ENCODE measurements around the gene ARNT2.

ARNT2 gene

DNA sequence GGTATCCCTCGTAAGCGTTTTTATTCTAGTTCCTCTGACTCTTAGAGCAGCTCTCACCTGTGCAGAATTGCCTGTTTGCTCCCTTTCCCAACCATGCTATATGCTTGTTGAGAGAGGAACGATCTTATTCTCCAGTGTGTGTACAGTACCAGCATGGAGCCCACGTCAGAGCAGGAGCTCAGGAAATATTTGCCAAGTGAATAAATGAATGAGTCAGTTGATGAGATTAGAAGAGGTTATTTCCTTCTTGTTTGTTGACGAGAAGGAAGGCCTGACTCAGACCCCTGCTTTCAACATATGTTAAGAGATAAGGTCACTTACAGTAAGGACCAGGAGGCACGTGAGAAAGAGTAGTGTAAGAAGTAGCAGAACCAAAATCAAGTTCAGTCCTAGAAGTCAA, 184.6 kb downstream of the ARNT2 start:
- TF ChIP-seq, protein P1, sequence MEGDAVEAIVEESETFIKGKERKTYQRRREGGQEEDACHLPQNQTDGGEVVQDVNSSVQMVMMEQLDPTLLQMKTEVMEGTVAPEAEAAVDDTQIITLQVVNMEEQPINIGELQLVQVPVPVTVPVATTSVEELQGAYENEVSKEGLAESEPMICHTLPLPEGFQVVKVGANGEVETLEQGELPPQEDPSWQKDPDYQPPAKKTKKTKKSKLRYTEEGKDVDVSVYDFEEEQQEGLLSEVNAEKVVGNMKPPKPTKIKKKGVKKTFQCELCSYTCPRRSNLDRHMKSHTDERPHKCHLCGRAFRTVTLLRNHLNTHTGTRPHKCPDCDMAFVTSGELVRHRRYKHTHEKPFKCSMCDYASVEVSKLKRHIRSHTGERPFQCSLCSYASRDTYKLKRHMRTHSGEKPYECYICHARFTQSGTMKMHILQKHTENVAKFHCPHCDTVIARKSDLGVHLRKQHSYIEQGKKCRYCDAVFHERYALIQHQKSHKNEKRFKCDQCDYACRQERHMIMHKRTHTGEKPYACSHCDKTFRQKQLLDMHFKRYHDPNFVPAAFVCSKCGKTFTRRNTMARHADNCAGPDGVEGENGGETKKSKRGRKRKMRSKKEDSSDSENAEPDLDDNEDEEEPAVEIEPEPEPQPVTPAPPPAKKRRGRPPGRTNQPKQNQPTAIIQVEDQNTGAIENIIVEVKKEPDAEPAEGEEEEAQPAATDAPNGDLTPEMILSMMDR (IDR thresholded peaks at IDR 0.05; ENCODE audit: low read depth, low read length), result no peak
- DNase-seq, result no peak
- Histone ChIP-seq H3K27me3 (no peaks in the 10 kb centered on the region), H3K9me3 (no peaks in the 10 kb centered on the region), H3K4me3 (ENCODE audit: low read depth, low read length) (no peak overlapping the region), H3K36me3 (no peaks in the 10 kb centered on the region), H3K4me1 (no peaks in the 10 kb centered on the region)

DNA sequence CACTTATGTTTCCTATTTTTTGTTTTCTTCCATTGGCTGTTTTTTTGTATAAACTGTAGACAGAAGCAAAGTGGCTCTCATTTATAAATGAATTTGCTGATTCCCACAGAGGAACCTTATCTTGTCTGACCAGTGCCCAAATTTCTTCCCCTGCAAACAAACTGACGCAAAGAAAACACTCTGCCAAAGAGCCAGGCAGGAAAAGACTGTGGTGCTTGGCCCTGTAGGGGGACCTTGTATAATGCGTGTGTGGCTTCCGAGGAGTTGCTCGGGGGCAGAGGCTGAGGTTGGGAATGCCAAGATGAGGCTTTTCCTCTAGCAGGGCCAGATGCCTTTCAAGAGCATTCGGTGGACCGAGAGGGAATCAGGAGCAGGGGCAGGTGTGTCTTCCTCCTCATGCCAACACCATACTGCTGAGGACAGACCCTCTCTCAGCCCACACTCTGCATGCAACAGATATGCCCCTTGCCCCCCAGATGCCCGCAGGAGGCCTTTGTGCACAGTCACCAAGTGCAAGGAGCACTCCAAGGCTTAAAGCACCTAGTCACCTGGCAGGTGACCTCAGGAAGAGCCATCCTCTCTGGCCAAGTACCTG, 186.7 kb downstream of the ARNT2 start:
- DNase-seq, result no peak
- no peak overlapping the region for H3K4me3 ChIP-seq (ENCODE audit: low read depth, low read length)
- H3K9me3 ChIP-seq, result no peaks in the 10 kb centered on the region
- TF ChIP-seq, protein P1 (IDR thresholded peaks at IDR 0.05; ENCODE audit: low read depth, low read length), result no peak
- no peaks in the 10 kb centered on the region for H3K36me3 ChIP-seq
- H3K4me1 ChIP-seq, result no peaks in the 10 kb centered on the region
- no peaks in the 10 kb centered on the region for H3K27me3 ChIP-seq

DNA sequence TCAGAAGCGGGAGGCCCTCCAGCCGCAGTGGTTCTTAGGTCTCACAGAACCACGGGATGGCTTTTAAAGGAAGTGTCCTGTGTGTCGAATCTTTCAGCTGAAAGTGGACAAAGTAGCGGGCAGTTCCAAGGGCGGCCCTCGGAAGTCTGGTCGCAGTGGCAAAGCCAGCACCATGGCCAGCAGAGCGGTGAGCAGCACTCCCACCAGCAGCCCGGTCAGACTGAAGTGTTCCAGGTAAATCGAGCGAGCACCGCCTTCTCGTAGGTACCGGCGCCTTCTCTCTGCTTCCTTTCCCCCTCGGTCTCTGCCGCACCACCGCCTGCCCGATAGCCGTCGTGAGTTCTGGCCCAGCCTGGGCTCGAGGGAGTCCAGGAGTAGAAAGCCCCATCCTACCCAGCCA, 187.3 kb downstream of the ARNT2 start:
- no peak for DNase-seq
- Histone ChIP-seq H3K9me3 (no peaks in the 10 kb centered on the region), H3K4me3 (ENCODE audit: low read depth, low read length) (no peak overlapping the region), H3K27me3 (no peaks in the 10 kb centered on the region), H3K4me1 (no peaks in the 10 kb centered on the region), H3K36me3 (no peaks in the 10 kb centered on the region)
- TF ChIP-seq, protein P1 (IDR thresholded peaks at IDR 0.05; ENCODE audit: low read depth, low read length), result no peak

DNA sequence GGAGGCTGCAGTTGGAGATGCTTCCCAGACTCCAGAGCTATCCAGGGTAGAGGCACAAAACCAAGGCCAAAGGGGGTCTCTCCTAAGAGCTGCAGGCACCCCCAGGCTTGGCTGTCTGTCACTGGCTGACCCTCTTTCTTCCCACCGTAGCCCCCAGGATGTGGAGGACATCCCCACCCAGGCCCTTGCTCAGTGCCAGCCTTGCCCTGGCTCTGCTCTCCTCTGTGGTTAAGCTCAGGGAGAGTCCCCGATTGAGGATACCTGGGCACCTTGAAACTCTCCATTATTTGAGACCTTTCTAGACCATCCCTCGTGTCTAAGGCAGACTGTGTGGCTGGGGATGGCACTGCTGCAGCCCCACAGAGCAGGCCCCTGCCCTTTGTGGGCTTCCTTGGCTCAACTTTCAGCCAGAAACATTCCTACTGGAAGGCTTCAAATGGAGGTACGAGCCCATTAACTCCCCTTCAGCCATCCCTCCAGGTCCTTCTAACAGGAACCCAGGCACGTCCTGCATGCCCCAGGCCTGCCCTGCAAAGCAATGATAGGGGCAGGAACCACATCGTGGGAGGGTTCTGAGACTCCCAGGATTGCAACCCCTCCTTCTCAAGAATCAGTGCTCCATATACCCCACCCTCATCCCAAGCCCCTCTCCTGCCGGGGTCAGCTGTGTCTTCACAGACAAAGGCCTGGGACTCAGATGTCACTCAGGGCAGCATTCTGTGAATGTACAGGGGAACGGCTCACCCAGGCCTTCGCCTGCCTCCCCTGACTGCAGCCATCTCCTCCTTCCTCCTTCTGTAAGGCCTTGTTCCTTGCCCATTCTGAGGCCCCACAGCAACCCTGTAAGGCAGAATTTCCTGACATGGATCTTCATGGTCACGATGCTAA, 188.0 kb downstream of the ARNT2 start:
- Histone ChIP-seq H3K27me3 (no peaks in the 10 kb centered on the region), H3K9me3 (no peaks in the 10 kb centered on the region), H3K4me3 (ENCODE audit: low read depth, low read length) (no peak overlapping the region), H3K36me3 (no peaks in the 10 kb centered on the region), H3K4me1 (no peaks in the 10 kb centered on the region)
- TF ChIP-seq, protein P1 (IDR thresholded peaks at IDR 0.05; ENCODE audit: low read depth, low read length), result no peak
- DNase-seq, result no peak

DNA sequence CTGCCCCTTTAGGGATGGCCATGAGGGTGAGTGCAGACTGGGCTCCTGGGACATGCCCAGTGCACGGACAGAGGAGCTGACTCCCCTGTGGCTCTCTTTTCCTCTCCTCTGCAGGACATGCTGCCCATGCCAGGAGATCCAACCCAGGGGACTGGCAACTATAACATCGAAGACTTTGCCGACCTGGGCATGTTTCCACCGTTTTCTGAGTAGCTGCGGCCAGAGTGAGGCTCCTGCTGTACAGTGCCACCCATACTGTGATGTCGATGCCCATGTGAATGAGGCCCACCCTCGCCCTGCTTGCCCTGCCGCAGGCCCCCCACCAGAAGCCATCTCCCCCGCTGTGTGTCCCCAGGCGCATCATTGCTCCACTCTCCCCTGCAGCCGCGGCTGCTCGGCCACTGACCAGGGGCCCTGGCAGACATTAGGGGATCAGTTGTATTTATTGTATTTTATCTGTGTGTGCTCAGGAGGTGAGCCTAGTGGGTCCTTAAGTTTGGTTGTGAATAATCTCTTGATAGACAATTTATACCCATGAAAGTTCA, 189.4 kb downstream of the ARNT2 start:
- DNase-seq, result no peak
- H3K9me3 ChIP-seq, result no peaks in the 10 kb centered on the region
- H3K27me3 ChIP-seq, result no peaks in the 10 kb centered on the region
- no peak overlapping the region for H3K4me3 ChIP-seq (ENCODE audit: low read depth, low read length)
- H3K36me3 ChIP-seq, result no peaks in the 10 kb centered on the region
- H3K4me1 ChIP-seq, result no peaks in the 10 kb centered on the region
- TF ChIP-seq, protein P1 (IDR thresholded peaks at IDR 0.05; ENCODE audit: low read depth, low read length), result no peak
